HG03575 (cell line): ENCODE measurements around the gene LRFN2.

Source experiments
- ATAC-seq: cut with Tn5 transposase; IDR thresholded peaks from one replicate; pipeline ENCODE4 v1.9.1; 2021; ENCODE audit not compliant: unreplicated experiment, insufficient number of reproducible peaks, low FRiP score; ENCODE audit errors: extremely low read depth

Gene LRFN2

GRCh38 chr6:40397287-40398033 lies 189.7 kb downstream of the LRFN2 start:
- no peak for ATAC-seq

- no peak for ATAC-seq
Observed at GRCh38 chr6:40395698-40396076, 191.5 kb downstream of the LRFN2 start.

- no peak for ATAC-seq
Observed at GRCh38 chr6:40395066-40395697, 192.0 kb downstream of the LRFN2 start.

GRCh38 chr6:40394381-40394780 lies 192.8 kb downstream of the LRFN2 start:
- ATAC-seq, result no peak

- ATAC-seq, result no peak
Observed at GRCh38 chr6:40393641-40394040, 193.5 kb downstream of the LRFN2 start.

GRCh38 chr6:40392589-40392988 lies 194.6 kb downstream of the LRFN2 start:
- no peak for ATAC-seq

GRCh38 chr6:40391851-40392517 lies 195.2 kb downstream of the LRFN2 start:
- no peak for ATAC-seq

- ATAC-seq, result no peak
Observed at GRCh38 chr6:40391086-40391485, 196.1 kb downstream of the LRFN2 start.

GRCh38 chr6:40390144-40390800 lies 196.9 kb downstream of the LRFN2 start:
- ATAC-seq, result no peak

- ATAC-seq, result no peak
Observed at GRCh38 chr6:40389254-40389653, 197.9 kb downstream of the LRFN2 start.

- ATAC-seq, result no peak
Observed at GRCh38 chr6:40387871-40388264, 199.3 kb downstream of the LRFN2 start.

- ATAC-seq, result no peak
Observed at GRCh38 chr6:40387127-40387870, 199.9 kb downstream of the LRFN2 start.

GRCh38 chr6:40386200-40386599 lies 201.0 kb downstream of the LRFN2 start:
- no peak for ATAC-seq

- no peak for ATAC-seq
Observed at GRCh38 chr6:40383348-40384115, 203.6 kb downstream of the LRFN2 start.

GRCh38 chr6:40380271-40380670 lies 206.9 kb downstream of the LRFN2 start:
- no peak for ATAC-seq

- ATAC-seq, result no peak
Observed at GRCh38 chr6:40379811-40380210, 207.4 kb downstream of the LRFN2 start.

GRCh38 chr6:40378725-40379074 lies 208.5 kb downstream of the LRFN2 start:
- ATAC-seq, result no peak

- ATAC-seq, result no peak
Observed at GRCh38 chr6:40378071-40378724, 209.0 kb downstream of the LRFN2 start.
